ACC112 (cell line): ENCODE measurements around the gene DDX56.

Experiments used
- H2AFZ ChIP-seq: fragments of 200-600 bp; sonication (generic); one replicate; pipeline ENCODE4 v1.6.0; 2017; ENCODE audit warnings: antibody characterized with exemption, low read length; ENCODE audit not compliant: unreplicated experiment
- H3K27ac ChIP-seq: fragments of 200-600 bp; sonication (generic); 2 replicates; pipeline ENCODE4 v1.5.1; 2014; ENCODE audit warnings: low read depth, mild to moderate bottlenecking, antibody characterized with exemption, low read length, moderate library complexity
- H3K27me3 ChIP-seq: fragments of 200-600 bp; sonication (generic); 2 replicates; pipeline ENCODE4 v1.6.1; 2014; ENCODE audit warnings: mild to moderate bottlenecking, antibody characterized with exemption, low read length, moderate library complexity, mixed read lengths; ENCODE audit not compliant: insufficient read depth
- H3K36me3 ChIP-seq: fragments of 200-600 bp; sonication (generic); 2 replicates; pipeline ENCODE4 v1.6.1; 2016; ENCODE audit warnings: mild to moderate bottlenecking, antibody characterized with exemption, low read length, moderate library complexity, mixed read lengths; ENCODE audit not compliant: insufficient read depth
- H3K4me1 ChIP-seq: fragments of 200-600 bp; sonication (generic); one replicate; pipeline ENCODE4 v1.6.1; 2016; ENCODE audit warnings: low read length, mixed read lengths; ENCODE audit not compliant: insufficient read depth, unreplicated experiment, control insufficient read depth
- H3K4me3 ChIP-seq: fragments of 200-600 bp; sonication (generic); 2 replicates; pipeline ENCODE4 v1.5.1; 2014; ENCODE audit warnings: mild to moderate bottlenecking, low read depth, low read length
- H3K79me2 ChIP-seq: fragments of 200-600 bp; sonication (generic); one replicate; pipeline ENCODE4 v1.6.0; 2016; ENCODE audit warnings: low read length; ENCODE audit not compliant: control insufficient read depth, unreplicated experiment, insufficient read depth

Gene DDX56

DNA sequence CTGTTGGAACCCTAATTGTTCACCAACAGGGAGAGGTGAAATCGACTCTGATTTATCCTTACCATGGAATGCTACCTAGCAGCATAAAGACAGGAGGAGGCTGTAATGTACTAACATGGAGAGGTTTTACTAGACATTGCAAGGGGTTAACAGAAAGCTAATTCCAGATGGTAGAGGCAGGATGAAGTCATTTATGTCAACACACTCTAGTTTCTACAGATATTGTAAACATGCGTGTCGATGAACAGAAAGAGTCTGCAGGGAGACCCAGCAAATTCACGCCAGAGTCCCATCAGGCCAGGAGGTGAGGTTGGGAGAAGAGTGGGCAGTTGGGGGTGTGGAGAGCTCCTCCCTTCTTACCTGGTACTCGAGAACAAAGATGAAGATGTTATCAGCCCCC, 39.6 kb downstream of the DDX56 start:
- Histone ChIP-seq H3K4me3 (no peak overlapping the region), H2AFZ (no peak overlapping the region), H3K27me3 (no peaks in the 10 kb centered on the region), H3K27ac (no peak overlapping the region), H3K36me3 (no peaks in the 10 kb centered on the region), H3K4me1 (no peaks in the 10 kb centered on the region), H3K79me2 (no peaks in the 10 kb centered on the region)

DNA sequence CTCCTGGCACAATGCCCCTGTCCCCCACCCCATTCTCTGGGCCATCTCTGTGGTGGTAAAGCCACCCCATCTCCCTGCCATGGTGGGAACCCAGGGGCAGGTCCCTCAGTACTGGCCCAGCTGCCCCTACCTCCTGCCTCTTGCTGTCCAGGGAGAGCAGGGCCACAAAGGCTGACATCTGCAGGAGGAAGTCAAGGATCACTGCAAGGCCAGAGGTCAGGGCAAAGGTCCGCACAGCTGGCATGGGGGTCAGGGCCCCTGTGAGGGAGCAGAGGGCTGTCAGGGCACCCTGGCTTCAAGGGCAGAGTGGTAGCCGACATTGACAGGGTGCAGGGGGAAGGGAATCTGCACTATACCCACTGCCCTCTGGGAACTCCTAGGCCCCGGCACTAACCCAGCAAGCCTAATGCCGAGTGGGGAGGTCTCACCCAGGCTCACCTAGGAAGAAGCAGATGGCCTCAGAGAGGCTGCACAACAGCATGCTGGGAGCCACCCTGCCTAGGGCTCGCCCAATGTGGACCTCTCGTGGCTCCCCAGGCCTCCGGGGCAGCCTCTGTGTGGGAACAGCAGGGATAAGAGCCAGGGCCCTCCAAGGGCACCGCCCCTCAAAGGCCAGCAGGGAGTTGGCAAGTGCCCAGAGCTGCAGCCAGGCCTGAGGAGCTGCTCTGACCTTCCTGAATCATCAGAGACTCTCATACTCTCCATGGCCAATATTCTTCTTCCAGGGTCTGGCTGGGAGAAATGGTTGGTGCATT, 40.2 kb downstream of the DDX56 start:
- no peaks in the 10 kb centered on the region for H3K79me2 ChIP-seq

DNA sequence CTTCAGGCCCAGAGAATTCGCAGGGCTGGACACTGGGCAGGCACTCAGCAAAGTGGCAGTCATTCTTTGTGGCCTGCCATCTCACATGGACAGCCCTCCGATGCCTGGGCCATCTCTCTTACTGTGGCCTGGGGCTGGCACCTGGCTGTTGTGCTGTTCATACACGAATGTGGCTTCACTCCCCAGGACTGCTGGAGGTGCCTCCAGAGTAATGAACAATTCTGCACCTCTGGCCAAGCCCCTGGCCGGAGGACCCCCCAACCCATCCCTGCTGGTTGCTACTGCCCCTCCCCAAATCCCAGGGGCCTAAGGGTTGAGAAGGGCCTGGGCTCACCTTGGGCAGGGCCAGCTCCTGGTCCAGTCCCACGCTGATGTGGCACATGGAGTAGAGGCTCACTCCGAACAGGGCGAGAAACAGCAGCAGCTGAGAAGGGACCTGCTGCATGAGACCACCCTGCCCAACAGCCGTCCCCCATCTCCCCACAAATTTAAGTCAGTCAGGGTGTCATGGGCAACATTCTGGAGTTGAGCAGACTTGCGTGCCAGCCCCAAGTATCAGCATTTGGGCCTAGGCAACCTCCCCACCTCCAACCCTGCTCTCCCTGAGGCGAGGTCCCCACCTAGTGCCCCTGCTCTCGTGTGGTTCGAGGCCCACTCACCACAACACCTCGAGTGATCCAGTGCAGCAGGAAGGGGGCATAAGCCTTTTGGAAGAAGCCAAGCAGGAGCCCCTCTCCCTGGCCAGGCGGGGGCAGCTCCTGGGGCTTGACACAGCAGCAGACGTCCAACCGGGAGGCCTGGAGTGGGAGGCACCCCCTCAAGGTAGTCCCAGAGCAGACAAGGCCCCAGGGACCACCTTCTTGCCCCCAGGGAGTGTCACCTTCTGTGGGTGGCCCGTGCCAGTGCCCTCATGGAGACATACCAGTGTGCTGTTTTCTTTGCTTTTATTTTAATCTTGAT, 42.0 kb downstream of the DDX56 start:
- Histone ChIP-seq H3K27me3 (no peaks in the 10 kb centered on the region), H3K27ac (no peak overlapping the region), H3K79me2 (no peaks in the 10 kb centered on the region), H3K36me3 (no peaks in the 10 kb centered on the region), H2AFZ (no peak overlapping the region), H3K4me3 (no peak overlapping the region), H3K4me1 (no peaks in the 10 kb centered on the region)

More for the DNA sequence above, 40.2 kb downstream of the DDX56 start:
- Histone ChIP-seq H3K36me3 (no peaks in the 10 kb centered on the region), H3K4me3 (no peak overlapping the region), H3K27me3 (no peaks in the 10 kb centered on the region), H3K27ac (no peak overlapping the region), H2AFZ (no peak overlapping the region), H3K4me1 (no peaks in the 10 kb centered on the region)

DNA sequence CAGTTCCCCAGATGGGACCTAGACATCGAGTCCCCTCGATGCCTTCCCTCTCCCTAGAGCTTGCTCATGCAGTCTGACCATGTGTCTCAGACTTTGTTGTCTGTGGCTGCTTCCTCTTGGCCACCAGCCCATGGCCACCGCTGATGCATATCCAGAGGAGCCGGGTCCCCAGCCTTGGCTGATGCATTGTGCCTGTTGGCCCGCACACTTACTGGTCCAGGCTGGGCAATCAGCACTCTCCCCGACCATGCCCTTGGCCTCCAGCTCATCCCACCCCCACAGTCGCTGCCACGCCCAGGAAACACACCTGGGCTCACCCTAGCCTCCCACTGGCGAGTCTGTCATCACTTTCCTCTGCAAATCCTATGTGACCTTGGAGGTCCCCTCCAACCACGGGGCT, 42.7 kb downstream of the DDX56 start:
- H2AFZ ChIP-seq, result no peak overlapping the region
- H3K79me2 ChIP-seq, result no peaks in the 10 kb centered on the region
- H3K27ac ChIP-seq, result no peak overlapping the region
- H3K27me3 ChIP-seq, result no peaks in the 10 kb centered on the region
- no peak overlapping the region for H3K4me3 ChIP-seq
- H3K36me3 ChIP-seq, result no peaks in the 10 kb centered on the region
- H3K4me1 ChIP-seq, result no peaks in the 10 kb centered on the region

DNA sequence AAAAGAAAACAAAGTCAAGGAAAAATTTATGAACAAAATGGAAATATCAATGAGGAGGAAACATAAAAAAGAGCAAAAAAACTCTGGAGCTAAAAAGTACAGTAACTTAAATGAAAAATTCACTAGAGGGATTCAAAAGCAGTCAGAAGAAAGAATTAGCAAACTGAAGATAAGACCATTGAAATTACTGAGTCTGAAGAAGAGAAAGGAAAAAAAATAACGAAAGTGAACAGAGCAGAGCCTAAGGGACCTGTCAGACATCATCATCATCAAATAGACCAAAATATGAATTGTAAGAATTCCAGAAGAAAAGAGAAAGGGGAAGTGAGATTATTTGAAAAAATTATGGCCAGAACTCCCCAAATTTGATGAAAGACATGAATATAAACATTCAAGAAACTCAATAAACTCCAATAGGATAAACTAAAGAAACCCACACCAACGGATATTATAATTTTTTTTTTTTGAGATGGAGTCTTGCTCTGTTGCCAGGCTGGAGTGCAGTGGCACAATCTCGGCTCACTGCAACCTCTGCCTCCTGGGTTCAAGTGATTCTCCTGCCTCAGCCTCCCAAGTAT, 48.8 kb downstream of the DDX56 start:
- no peak overlapping the region for H3K4me3 ChIP-seq

DNA sequence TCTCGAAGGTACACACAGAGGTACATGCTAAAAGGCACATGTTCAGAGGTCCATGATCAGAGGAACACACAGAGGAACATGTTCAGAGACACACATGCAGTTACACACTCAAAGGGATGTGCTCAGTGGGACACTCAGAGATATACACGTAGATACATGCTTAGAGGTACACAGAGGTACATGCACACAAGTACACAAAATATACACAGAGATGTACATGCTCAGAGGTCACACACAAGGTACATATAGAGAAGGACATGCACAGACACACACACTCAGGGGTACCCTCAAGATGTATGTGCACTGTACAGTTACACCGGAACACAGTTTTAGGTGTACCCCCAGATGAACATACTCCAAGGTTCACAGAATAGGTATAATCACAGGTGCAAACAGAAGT, 51.4 kb downstream of the DDX56 start:
- Histone ChIP-seq H3K4me3 (no peak overlapping the region), H3K27me3 (peaks cover 21% of the 10 kb centered on the region; the same call in 1 of the 2 replicates), H2AFZ (no peak overlapping the region), H3K27ac (no peak overlapping the region), H3K4me1 (no peaks in the 10 kb centered on the region), H3K36me3 (no peaks in the 10 kb centered on the region), H3K79me2 (no peaks in the 10 kb centered on the region)

More for the DNA sequence above, 48.8 kb downstream of the DDX56 start:
- H3K36me3 ChIP-seq, result no peaks in the 10 kb centered on the region
- H3K27me3 ChIP-seq, result peaks cover 21% of the 10 kb centered on the region; the same call in 1 of the 2 replicates
- H3K4me1 ChIP-seq, result no peaks in the 10 kb centered on the region
- no peak overlapping the region for H3K27ac ChIP-seq
- no peaks in the 10 kb centered on the region for H3K79me2 ChIP-seq
- no peak overlapping the region for H2AFZ ChIP-seq

DNA sequence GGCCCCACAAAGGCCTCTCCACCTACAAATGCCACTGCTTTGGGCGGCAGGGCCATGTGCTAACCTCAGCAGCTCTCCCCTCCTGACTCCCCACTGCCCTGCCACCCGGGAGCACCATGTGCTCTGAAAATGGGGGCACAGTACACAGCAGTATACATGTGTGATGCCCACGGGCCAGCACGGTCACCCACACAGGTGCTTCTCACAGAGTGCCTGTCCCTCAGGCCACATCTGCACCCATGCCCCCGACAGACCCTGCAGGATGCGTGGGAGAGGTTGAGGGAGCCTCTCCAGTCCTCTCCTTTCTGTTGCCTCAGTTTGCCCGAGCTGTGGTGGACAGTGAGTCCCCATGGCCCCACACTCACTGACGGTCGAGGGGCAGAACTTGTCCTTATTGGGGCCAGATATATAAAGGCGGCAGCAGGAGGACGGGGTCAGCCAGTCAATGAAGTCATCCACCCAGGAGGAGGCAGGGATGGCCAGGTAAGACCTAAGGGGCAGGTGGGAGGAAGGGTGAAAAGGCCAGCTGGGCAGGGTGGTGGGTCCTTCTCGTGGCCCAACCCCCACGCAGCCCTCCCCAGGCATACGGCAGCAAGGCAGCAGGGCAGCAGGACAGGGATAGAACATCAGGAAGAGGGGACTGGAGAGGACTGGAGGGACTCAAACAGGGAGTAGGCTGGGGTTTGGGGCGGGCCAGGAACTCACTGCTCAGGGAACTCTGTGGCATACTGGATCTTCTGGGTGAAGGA, 52.2 kb downstream of the DDX56 start:
- H3K27me3 ChIP-seq, result peaks cover 21% of the 10 kb centered on the region; the same call in 1 of the 2 replicates
- H2AFZ ChIP-seq, result no peak overlapping the region
- H3K36me3 ChIP-seq, result no peaks in the 10 kb centered on the region
- no peak overlapping the region for H3K27ac ChIP-seq
- no peak overlapping the region for H3K4me3 ChIP-seq
- H3K4me1 ChIP-seq, result no peaks in the 10 kb centered on the region
- no peaks in the 10 kb centered on the region for H3K79me2 ChIP-seq

DNA sequence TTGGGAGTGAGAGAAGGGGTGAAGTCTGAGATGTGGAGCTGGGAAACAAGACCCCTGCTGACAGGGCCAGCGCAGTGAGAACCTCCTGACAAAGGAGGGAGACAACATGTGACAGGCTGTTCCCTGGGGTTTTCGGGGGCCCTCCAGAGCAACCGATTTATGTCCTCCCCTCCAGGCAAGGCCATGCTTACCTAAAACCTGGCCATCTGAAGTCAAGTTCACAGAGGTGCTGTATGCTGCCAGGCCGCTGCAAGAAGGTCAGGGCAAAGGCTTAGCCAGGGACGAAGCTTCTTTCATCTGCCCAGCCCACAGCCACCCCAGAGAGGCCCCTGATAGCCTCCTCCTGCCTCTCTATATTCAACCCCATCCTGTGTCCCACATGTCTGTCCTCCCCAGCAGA, 53.1 kb downstream of the DDX56 start:
- peaks cover 21% of the 10 kb centered on the region; the same call in 1 of the 2 replicates for H3K27me3 ChIP-seq
- H3K27ac ChIP-seq, result no peak overlapping the region
- no peaks in the 10 kb centered on the region for H3K4me1 ChIP-seq
- no peak overlapping the region for H2AFZ ChIP-seq
- no peak overlapping the region for H3K4me3 ChIP-seq
- H3K36me3 ChIP-seq, result no peaks in the 10 kb centered on the region
- H3K79me2 ChIP-seq, result no peaks in the 10 kb centered on the region

DNA sequence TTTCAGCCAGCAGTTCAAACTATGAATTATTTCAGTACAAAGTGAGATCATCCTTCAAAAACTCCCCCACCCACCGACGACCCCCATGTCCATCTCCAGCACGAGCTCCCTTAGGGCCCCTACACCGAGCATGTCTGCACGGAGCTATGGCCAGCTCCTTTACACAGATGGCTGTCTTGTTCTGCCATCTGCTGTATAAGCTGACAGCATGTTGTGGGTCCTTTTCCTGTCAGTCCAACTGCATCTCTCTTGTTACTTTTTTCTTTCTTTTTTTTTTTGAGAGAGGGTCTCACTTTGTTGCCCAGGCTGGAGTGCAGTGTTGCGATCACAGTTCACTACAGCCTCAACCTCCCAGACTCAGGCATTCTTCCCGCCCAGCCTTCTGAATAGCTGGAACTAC, 54.2 kb downstream of the DDX56 start:
- Histone ChIP-seq H2AFZ (no peak overlapping the region), H3K4me3 (no peak overlapping the region), H3K27ac (no peak overlapping the region), H3K4me1 (no peaks in the 10 kb centered on the region), H3K36me3 (no peaks in the 10 kb centered on the region), H3K79me2 (no peaks in the 10 kb centered on the region), H3K27me3 (peaks cover 21% of the 10 kb centered on the region; the same call in 1 of the 2 replicates)

DNA sequence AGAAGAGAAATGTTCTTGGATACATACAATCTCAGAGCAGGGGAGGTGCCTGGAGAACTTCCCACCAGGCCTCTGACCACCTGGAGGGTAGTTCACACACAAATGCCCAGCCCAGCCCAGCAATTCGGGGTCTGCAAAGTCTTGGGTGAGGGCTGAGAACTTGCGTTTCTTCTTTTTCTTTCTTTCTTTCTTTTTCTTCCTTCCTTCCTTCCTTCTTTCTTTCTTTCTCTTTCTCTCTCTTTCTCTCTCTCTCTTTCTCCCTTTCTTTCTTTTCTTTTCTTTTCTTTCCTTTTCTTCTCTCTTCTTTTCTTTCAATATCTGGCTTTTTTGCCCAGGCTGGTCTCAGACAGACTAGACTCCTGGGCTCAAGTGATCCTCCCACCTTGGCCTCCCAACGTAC, 54.9 kb downstream of the DDX56 start:
- Histone ChIP-seq H2AFZ (no peak overlapping the region), H3K27me3 (peaks cover 16% of the 10 kb centered on the region; the same call in 1 of the 2 replicates), H3K27ac (no peak overlapping the region), H3K79me2 (no peaks in the 10 kb centered on the region), H3K36me3 (no peaks in the 10 kb centered on the region), H3K4me3 (no peak overlapping the region), H3K4me1 (no peaks in the 10 kb centered on the region)
